ENCODE data around the gene SLC32A1. TPM values are rescaled to one million over a fixed set of nuclear protein-coding genes. Genes with fewer than 3 reads are reported as not detected.

SLC32A1 gene
- total and polyA plus RNA-seq, 2 experiments from 2014 or later, result not detected

DNA sequence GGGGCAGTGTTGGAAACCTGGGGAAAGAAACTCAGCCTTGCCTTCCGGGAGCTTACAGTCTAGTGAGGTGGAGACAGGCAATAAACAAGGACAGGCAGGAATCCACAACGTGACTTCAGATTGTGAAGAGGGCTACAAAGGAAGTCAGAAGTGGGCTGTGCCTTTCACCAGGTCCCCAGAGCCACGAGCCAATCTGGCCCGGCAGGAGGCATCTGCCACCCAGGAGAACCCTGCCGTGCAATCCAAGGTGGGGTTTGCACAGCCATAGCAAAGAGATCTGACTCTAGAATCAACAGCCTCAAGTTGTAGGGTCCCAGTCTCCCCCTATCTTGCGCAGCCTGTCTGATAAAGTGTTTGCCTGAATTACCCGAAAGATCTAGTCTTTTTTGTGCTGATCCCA, 5.5 kb downstream of the SLC32A1 start:
- TF ChIP-seq, protein P1, sequence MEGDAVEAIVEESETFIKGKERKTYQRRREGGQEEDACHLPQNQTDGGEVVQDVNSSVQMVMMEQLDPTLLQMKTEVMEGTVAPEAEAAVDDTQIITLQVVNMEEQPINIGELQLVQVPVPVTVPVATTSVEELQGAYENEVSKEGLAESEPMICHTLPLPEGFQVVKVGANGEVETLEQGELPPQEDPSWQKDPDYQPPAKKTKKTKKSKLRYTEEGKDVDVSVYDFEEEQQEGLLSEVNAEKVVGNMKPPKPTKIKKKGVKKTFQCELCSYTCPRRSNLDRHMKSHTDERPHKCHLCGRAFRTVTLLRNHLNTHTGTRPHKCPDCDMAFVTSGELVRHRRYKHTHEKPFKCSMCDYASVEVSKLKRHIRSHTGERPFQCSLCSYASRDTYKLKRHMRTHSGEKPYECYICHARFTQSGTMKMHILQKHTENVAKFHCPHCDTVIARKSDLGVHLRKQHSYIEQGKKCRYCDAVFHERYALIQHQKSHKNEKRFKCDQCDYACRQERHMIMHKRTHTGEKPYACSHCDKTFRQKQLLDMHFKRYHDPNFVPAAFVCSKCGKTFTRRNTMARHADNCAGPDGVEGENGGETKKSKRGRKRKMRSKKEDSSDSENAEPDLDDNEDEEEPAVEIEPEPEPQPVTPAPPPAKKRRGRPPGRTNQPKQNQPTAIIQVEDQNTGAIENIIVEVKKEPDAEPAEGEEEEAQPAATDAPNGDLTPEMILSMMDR (IDR thresholded peaks at IDR 0.05; ENCODE audit: low read depth, low read length), result no peak
- no peak overlapping the region for H3K27ac ChIP-seq
- H3K27me3 ChIP-seq, result peaks cover 98% of the 10 kb centered on the region
- no peaks in the 10 kb centered on the region for H3K36me3 ChIP-seq
- H3K4me3 ChIP-seq, result no peak overlapping the region
- no peaks in the 10 kb centered on the region for H3K4me1 ChIP-seq (ENCODE audit: low read depth)
- DNase-seq (ENCODE audit: low read depth in 1 of 2, low spot score in 1 of 2), result no peak
- H3K9me3 ChIP-seq (ENCODE audit: low read depth), result no peaks in the 10 kb centered on the region

DNA sequence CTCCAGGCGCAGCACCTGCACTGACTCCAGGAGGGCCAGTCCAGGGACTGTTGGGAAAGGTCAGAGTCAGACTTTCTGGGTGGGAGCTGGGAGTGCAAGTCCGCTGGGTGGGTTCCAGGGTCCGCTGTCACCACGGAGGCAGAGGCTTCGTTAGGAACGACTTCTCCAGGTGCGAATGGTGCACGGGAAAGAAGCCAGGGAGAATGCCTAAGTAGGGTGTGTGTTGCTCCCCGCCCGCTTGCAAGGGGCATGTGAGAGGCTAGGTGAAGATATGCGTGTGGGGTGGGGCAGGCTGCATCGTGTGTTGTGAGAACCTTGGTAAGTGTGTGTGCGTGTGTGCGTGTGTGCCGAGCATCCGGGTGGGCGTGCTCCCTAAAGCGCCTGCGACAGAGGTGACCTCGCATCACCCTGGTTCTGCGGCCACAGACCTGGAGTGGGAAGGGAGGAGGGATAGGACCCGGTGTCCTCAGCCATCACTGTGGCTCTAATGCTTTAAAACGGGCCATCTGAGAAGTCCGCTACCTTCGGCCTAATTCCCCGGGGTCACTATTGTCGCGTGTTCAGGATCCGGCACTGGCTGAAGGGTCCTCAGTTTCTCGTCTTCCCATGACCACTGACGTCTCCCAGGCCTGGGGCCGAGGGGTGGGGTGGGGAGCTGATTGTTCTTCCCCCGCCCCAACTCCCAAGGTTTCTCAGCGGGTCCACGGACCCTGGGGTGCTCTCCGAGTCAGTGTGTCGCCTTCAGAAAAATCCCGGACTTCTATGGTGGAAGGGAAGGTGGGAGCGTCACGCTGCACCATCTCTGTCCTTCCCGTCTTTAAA, 6.1 kb downstream of the SLC32A1 start:
- no peak for DNase-seq (ENCODE audit: low read depth in 1 of 2, low spot score in 1 of 2)
- H3K27me3 ChIP-seq, result peaks cover 92% of the 10 kb centered on the region
- no peaks in the 10 kb centered on the region for H3K9me3 ChIP-seq (ENCODE audit: low read depth)
- TF ChIP-seq, protein P1 (IDR thresholded peaks at IDR 0.05; ENCODE audit: low read depth, low read length), result no peak
- H3K4me1 ChIP-seq (ENCODE audit: low read depth), result no peaks in the 10 kb centered on the region
- H3K27ac ChIP-seq, result no peak overlapping the region
- H3K36me3 ChIP-seq, result no peaks in the 10 kb centered on the region
- H3K4me3 ChIP-seq, result no peak overlapping the region

DNA sequence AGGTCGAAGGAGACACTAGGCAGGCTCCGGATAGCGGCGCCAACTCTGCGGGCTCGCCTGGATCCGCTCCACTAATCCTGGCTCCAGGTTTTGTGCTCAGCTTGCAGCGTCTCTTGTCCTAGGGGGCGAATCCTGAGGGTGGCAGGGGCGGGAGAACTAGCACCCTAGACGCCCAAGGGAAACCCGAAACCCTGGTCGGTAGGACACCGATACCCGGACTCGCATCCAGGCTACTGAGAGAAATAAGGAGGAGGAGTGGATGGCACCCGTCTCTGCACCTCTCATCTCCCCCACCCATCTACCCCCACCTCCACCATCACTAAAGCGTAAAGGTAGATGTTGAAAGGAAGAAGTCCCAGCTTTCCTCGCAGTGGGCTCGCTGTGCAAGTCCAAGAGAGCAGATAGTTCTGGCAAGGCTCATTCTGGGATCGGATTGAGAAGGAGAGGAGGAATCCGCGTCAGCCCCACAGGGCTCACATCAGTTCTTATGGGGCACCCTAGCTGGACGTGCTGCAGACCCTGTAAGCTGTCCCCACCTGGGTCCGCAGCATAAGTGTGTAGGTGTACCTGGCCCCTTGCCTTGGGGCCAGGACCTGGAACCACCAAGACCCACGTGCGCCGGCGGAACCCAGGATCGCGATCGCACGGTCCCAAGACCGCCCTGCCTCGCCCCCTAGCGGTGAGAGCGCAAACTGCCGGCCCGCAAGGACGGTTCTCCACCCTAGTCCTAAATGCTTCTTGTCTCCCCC, 6.9 kb downstream of the SLC32A1 start:
- peak; percentile 64 to 80 for DNase-seq (ENCODE audit: low read depth in 1 of 2, low spot score in 1 of 2)
- peaks cover 84% of the 10 kb centered on the region for H3K27me3 ChIP-seq
- TF ChIP-seq, protein P1 (IDR thresholded peaks at IDR 0.05; ENCODE audit: low read depth, low read length), result peak; percentile 99
- H3K9me3 ChIP-seq (ENCODE audit: low read depth), result no peaks in the 10 kb centered on the region
- H3K36me3 ChIP-seq, result no peaks in the 10 kb centered on the region
- H3K4me3 ChIP-seq, result peak overlapping the region; percentile 18
- H3K4me1 ChIP-seq (ENCODE audit: low read depth), result no peaks in the 10 kb centered on the region
- no peak overlapping the region for H3K27ac ChIP-seq

DNA sequence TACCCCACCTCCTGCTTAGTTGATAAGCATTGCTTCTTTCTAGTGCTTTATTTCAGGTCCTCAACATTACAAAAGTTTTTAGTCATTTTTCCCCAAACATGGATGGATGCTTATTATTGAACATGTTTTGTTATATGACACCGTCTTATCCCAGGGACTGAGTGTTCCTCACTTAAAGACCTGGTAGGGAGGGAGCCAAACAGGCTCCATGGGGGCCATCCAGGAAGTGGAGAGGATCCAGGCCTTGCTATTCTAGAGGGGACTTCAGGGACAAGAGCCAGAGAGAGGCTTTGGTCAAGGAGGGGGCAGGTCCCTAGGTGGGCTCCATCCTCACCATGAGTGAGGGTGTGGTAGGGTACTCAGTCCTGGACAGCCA, 7.4 kb downstream of the SLC32A1 start:
- TF ChIP-seq, protein P1 (IDR thresholded peaks at IDR 0.05; ENCODE audit: low read depth, low read length), result no peak

DNA sequence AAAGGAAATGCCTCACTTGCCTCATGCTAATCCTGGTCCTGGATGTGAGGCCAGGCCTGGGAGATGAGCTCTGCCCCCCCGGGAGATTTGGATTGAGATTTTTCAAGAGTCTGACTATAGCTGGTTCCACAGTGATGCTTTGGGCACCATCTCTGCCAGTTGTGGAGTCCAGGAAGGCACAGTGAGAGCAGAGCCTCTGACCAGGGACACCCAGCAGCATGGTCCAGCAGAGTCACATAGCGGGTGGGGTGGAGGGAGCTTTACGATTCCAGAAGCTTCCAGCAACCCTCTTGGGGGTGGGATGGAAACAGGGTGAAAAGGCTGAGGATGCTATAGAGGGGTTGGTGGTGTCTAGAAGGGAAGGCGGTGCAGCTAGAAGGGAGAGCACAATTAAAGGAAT, 8.7 kb downstream of the SLC32A1 start:
- Histone ChIP-seq H3K9me3 (ENCODE audit: low read depth) (no peaks in the 10 kb centered on the region), H3K36me3 (no peaks in the 10 kb centered on the region), H3K4me3 (no peak overlapping the region), H3K27me3 (peaks cover 72% of the 10 kb centered on the region), H3K27ac (no peak overlapping the region), H3K4me1 (ENCODE audit: low read depth) (no peaks in the 10 kb centered on the region)
- TF ChIP-seq, protein P1 (IDR thresholded peaks at IDR 0.05; ENCODE audit: low read depth, low read length), result no peak
- DNase-seq (ENCODE audit: low read depth in 1 of 2, low spot score in 1 of 2), result no peak

More for the DNA sequence above, 7.4 kb downstream of the SLC32A1 start:
- DNase-seq (ENCODE audit: low read depth in 1 of 2, low spot score in 1 of 2), result no peak
- Histone ChIP-seq H3K27ac (no peak overlapping the region), H3K27me3 (peaks cover 78% of the 10 kb centered on the region), H3K4me3 (no peak overlapping the region), H3K36me3 (no peaks in the 10 kb centered on the region), H3K9me3 (ENCODE audit: low read depth) (no peaks in the 10 kb centered on the region), H3K4me1 (ENCODE audit: low read depth) (no peaks in the 10 kb centered on the region)

Measured in cardiac muscle cell (in vitro differentiated cells and primary cell).